K562 (cell line): ENCODE measurements around the gene G6PD. TPM values are rescaled to one million over a fixed set of nuclear protein-coding genes. Genes with fewer than 3 reads are reported as not detected.
A peak's percentile ranks its signal among the peaks of the same experiment; 100 is the strongest.

Experiments
- ARID4B ChIP-seq: sonication (generic); formaldehyde crosslinking; IDR thresholded peaks from 2 replicates; pipeline ENCODE4 v1.8.0; 2022; ENCODE audit warnings: mild to moderate bottlenecking, missing genetic modification reagents
- CUX1 ChIP-seq: fragments of 200-800 bp; sonication (Bioruptor generic); IDR thresholded peaks from 2 replicates; pipeline ENCODE4 v1.6.1; 2016; ENCODE audit warnings: missing genetic modification characterization, missing compliant biosample characterization
- FOXP1 ChIP-seq: sonication (generic); formaldehyde crosslinking; IDR thresholded peaks from 2 replicates; pipeline ENCODE4 v1.8.0; 2022; ENCODE audit warnings: mild to moderate bottlenecking, missing genetic modification reagents
- HBP1 ChIP-seq: fragments of 450-650 bp; formaldehyde crosslinking; IDR thresholded peaks from 2 replicates; pipeline ENCODE4 v1.4.0; 2022; ENCODE audit warnings: missing genetic modification characterization
- HDAC1 ChIP-seq, 2 experiments: fragments of 450-650 bp; IDR thresholded peaks; 2 replicates each; pipeline ENCODE4 v1.6.1; 2016 to 2017; ENCODE audit warnings: inconsistent platforms in 1 of 2, mild to moderate bottlenecking in 1 of 2, moderate library complexity in 1 of 2
- MAFG ChIP-seq: fragments of 450-650 bp; conservative IDR thresholded peaks from 2 replicates; pipeline ENCODE4 v1.6.1; 2016; ENCODE audit warnings: missing genetic modification characterization, missing compliant biosample characterization
- MAX ChIP-seq: sonication (generic); formaldehyde crosslinking; IDR thresholded peaks from 2 replicates; pipeline ENCODE4 v1.9.0; 2022; ENCODE audit warnings: mild to moderate bottlenecking, missing genetic modification reagents
- MEIS2 ChIP-seq: fragments of 450-650 bp; IDR thresholded peaks from 2 replicates; pipeline ENCODE4 v1.6.1; 2014; ENCODE audit warnings: mild to moderate bottlenecking; ENCODE audit not compliant: partially characterized antibody
- NFE2 ChIP-seq: IDR thresholded peaks from 2 replicates; pipeline ENCODE4 v1.6.1; 2014; ENCODE audit warnings: antibody characterized with exemption, low read depth
- PCBP1 ChIP-seq: fragments of 200-400 bp; formaldehyde crosslinking; IDR thresholded peaks from 2 replicates; pipeline ENCODE4 v1.6.1; 2018; ENCODE audit warnings: mild to moderate bottlenecking, low read depth, low read length; ENCODE audit not compliant: poor library complexity, severe bottlenecking
- PTBP1 ChIP-seq: fragments of 200-400 bp; formaldehyde crosslinking; IDR thresholded peaks from 2 replicates; pipeline ENCODE4 v1.6.1; 2017; ENCODE audit warnings: low read depth, low read length
- RFX1 ChIP-seq: fragments of 450-650 bp; IDR thresholded peaks from 2 replicates; pipeline ENCODE4 v1.6.1; 2016; ENCODE audit warnings: mild to moderate bottlenecking, moderate library complexity
- RFX5 ChIP-seq: IDR thresholded peaks from 2 replicates; pipeline ENCODE4 v1.6.1; 2011; ENCODE audit warnings: low read depth, mild to moderate bottlenecking, improper control_type of control experiment, low read length
- USF2 ChIP-seq: sonication (generic); formaldehyde crosslinking; IDR thresholded peaks from 2 replicates; pipeline ENCODE4 v1.5.0; 2020; ENCODE audit warnings: missing genetic modification reagents
- polyA plus RNA-seq, 8 experiments: library from polyadenylated mRNA; depleted of rRNA in 4 of 8; stranded (reverse) in 5 of 8; unstranded in 3 of 8; fragments of >200 nt; fragmentation: Nextera tagmentation in 2 of 8; fragmentation: Illumina TruSeq in 1 of 8; extraction: Ambion mirVana in 2 of 8; extraction: Trizol in 1 of 8; gene quantifications; 2 replicates each; pipeline versions ENCODE4 v1.2.1 to v1.2.3, GENCODE V29; 2011 to 2014; ENCODE audit warnings: inconsistent platforms in 1 of 8, missing spikeins in 1 of 8
- total RNA-seq, 7 experiments: library from RNA; depleted of rRNA in 6 of 7; stranded (reverse); fragments of >200 nt in 6 of 7; fragmentation: Illumina TruSeq in 2 of 7; extraction: Trizol in 2 of 7; gene quantifications; 2 replicates each; pipeline versions ENCODE4 v1.2.1 to v1.2.3, GENCODE V29; 2011 to 2021; ENCODE audit warnings: low replicate concordance in 1 of 7

Gene G6PD
- total and polyA plus RNA-seq, 9 of the 15 experiments (the other 6 are each of a cell fraction or from before 2014, with no cell fraction given): 2.9 to 222 (median 66.4) TPM

GRCh38 chrX:154485150-154486051, 61.2 kb downstream of the G6PD start (continued):
- TF ChIP-seq CUX1 (CRISPR knock-in tag) (0 out of 2 replicates have a peak, but pooled peaks have one; percentile 6), FOXP1 (CRISPR knock-in tag) (no peak), RFX1 (no peak), MAFG (no peak), PTBP1 (no peak), USF2 (CRISPR knock-in tag) (no peak), MEIS2 (peak; percentile 8), PCBP1 (no peak), HDAC1 (IDR thresholded peaks at IDR 0.05) (no peak), HBP1 (CRISPR knock-in tag) (no peak), NFE2 (no peak), RFX5 (no peak), MAX (peak; percentile 54), ARID4B (CRISPR knock-in tag) (0 out of 2 replicates have a peak, but pooled peaks have one; percentile 41)
